ENCODE results near the gene MTUS2.

The MTUS2 gene

DNA sequence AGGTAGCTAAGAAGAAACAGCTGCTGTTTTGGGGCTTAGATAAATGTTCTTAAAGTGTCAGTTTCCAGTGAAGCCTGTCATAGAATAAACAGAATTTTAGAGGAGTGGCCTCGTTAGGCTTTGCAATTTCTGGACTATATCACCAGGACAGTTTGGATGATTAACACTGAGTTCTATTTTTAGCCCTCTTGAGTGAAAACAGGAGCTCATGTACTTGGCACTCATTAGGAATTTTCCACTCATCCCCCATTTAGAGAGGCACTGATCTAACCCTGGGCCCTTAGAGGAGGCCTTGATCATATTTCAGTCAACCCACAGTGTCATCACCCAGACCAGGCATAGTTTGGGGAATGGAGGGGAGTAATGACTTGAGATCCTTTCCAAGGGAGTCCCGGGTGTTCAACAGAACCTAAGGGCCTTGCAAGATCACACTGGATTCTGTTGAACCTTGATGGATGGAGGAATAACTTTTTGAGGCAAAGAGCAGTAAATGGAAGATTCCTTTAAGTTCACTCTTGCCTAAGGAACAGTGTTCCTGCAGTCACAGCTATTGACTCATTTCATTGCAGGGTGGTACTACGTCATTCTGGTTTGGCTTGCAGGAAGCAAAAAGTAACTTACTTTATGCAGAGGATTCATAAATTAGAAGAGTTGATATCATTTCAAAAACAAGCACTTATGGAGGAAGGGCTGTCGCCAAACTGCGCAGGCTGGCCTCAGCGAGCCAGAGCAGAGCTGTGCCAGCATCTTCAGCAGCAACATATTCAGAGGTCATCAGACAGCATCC lies 615.2 kb downstream of the MTUS2 start:
- no peak for DNase-seq (ENCODE audit: low read depth)
- H3K4me3 ChIP-seq (ENCODE audit: low read depth, low read length) = no peak overlapping the region
- TF ChIP-seq POLR2A (IDR thresholded peaks at IDR 0.05; ENCODE audit: extremely low read depth, insufficient read length) = no peak
- TF ChIP-seq, protein P1, sequence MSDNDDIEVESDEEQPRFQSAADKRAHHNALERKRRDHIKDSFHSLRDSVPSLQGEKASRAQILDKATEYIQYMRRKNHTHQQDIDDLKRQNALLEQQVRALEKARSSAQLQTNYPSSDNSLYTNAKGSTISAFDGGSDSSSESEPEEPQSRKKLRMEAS (IDR thresholded peaks at IDR 0.05; ENCODE audit: low read depth, low read length) = no peak
- TF ChIP-seq CTCF (IDR thresholded peaks at IDR 0.05; ENCODE audit: low read depth, low read length) = no peak
- no peak for TF ChIP-seq MYC (IDR thresholded peaks at IDR 0.05; ENCODE audit: low read depth, low read length)

DNA sequence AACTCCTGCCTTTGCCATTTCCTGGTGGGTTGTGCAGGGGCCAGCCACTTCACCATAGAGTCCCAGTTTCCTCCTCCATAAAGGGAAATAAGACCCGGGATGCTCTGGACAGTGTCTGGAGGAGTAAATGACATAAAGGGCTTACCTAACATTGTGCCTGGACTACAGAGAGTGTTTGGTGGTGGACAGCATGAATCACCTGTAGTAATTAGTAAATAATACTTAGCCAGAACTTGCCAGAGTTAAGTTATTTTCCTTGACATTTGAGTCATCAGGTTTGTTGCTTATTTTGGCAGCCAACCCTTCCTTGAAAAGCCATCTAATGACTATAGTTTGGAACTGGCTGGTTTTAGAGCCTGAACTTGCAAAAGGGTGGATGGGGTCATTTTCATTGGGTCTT lies 616.2 kb downstream of the MTUS2 start:
- no peak for DNase-seq (ENCODE audit: low read depth)
- no peak overlapping the region for H3K4me3 ChIP-seq (ENCODE audit: low read depth, low read length)
- no peak for TF ChIP-seq CTCF (IDR thresholded peaks at IDR 0.05; ENCODE audit: low read depth, low read length)
- no peak for TF ChIP-seq MYC (IDR thresholded peaks at IDR 0.05; ENCODE audit: low read depth, low read length)
- TF ChIP-seq, protein P1 (IDR thresholded peaks at IDR 0.05; ENCODE audit: low read depth, low read length) = no peak
- no peak for TF ChIP-seq POLR2A (IDR thresholded peaks at IDR 0.05; ENCODE audit: extremely low read depth, insufficient read length)

GRCh38 chr13:29436721-29437280 lies 616.7 kb downstream of the MTUS2 start:
- TF ChIP-seq, protein P1 (IDR thresholded peaks at IDR 0.05; ENCODE audit: low read depth, low read length) = no peak
- TF ChIP-seq POLR2A (IDR thresholded peaks at IDR 0.05; ENCODE audit: extremely low read depth, insufficient read length) = no peak
- TF ChIP-seq CTCF (IDR thresholded peaks at IDR 0.05; ENCODE audit: low read depth, low read length) = no peak
- TF ChIP-seq MYC (IDR thresholded peaks at IDR 0.05; ENCODE audit: low read depth, low read length) = no peak
- no peak for DNase-seq (ENCODE audit: low read depth)
- no peak overlapping the region for H3K4me3 ChIP-seq (ENCODE audit: low read depth, low read length)

GRCh38 chr13:29438769-29439168 lies 618.6 kb downstream of the MTUS2 start:
- H3K4me3 ChIP-seq (ENCODE audit: low read depth, low read length) = no peak overlapping the region
- TF ChIP-seq POLR2A (IDR thresholded peaks at IDR 0.05; ENCODE audit: extremely low read depth, insufficient read length) = no peak
- TF ChIP-seq, protein P1 (IDR thresholded peaks at IDR 0.05; ENCODE audit: low read depth, low read length) = no peak
- no peak for TF ChIP-seq CTCF (IDR thresholded peaks at IDR 0.05; ENCODE audit: low read depth, low read length)
- no peak for TF ChIP-seq MYC (IDR thresholded peaks at IDR 0.05; ENCODE audit: low read depth, low read length)
- DNase-seq (ENCODE audit: low read depth) = no peak

- H3K4me3 ChIP-seq (ENCODE audit: low read depth, low read length) = no peak overlapping the region
- DNase-seq (ENCODE audit: low read depth) = no peak
- TF ChIP-seq, protein P1 (IDR thresholded peaks at IDR 0.05; ENCODE audit: low read depth, low read length) = no peak
- TF ChIP-seq CTCF (IDR thresholded peaks at IDR 0.05; ENCODE audit: low read depth, low read length) (no peak), MYC (IDR thresholded peaks at IDR 0.05; ENCODE audit: low read depth, low read length) (no peak), POLR2A (IDR thresholded peaks at IDR 0.05; ENCODE audit: extremely low read depth, insufficient read length) (no peak)
Measured at GRCh38 chr13:29439601-29440388, 619.7 kb downstream of the MTUS2 start.
